ENCODE measurements around the gene ZBTB16. TPM values are rescaled to one million over a fixed set of nuclear protein-coding genes. Genes with fewer than 3 reads are reported as not detected.

The ZBTB16 gene
- total and polyA plus RNA-seq, 2 of the 4 experiments (the other 2 are of a cell fraction) = not detected

GRCh38 chr11:114122686-114123085 is 63.2 kb downstream of the ZBTB16 start:
- no peaks in the 10 kb centered on the region for H3K9me1 ChIP-seq (ENCODE audit: insufficient read depth, low read length)
- H3K27ac ChIP-seq (ENCODE audit: insufficient read depth, low read length) = no peak overlapping the region
- H2BK120ac ChIP-seq (ENCODE audit: low read depth, low read length) = no peak overlapping the region
- peaks cover 10% of the 10 kb centered on the region for H3K27me3 ChIP-seq (ENCODE audit: control insufficient read depth, insufficient read depth, low read length)
- H2BK5ac ChIP-seq (ENCODE audit: low read depth, low read length, poor library complexity, severe bottlenecking) = no peak overlapping the region
- no peak overlapping the region for H2AK9ac ChIP-seq (replicated peaks; ENCODE audit: low read depth, low read length, poor library complexity)
- H3K9ac ChIP-seq (ENCODE audit: low read depth, low read length) = no peak overlapping the region
- H3K4me3 ChIP-seq (ENCODE audit: insufficient read depth, low read depth, low read length) = no peak overlapping the region
- no peaks in the 10 kb centered on the region for H4K20me1 ChIP-seq (ENCODE audit: insufficient read depth, low read length)
- no peak overlapping the region for H3K18ac ChIP-seq (ENCODE audit: low read depth, low read length)
- dilution Hi-C loops (cut with HindIII; ENCODE audit: low sequenced_read_pairs, unreplicated experiment) = no loop called here
- no peak overlapping the region for H2BK20ac ChIP-seq (ENCODE audit: low read depth, low read length)
- ChIA-PET POLR2A (ENCODE audit: unreplicated experiment) (no interaction called here), CTCF (no interaction called here)
- H3K14ac ChIP-seq (replicated peaks; ENCODE audit: low read depth, low read length) = no peak overlapping the region
- no peaks in the 10 kb centered on the region for H3K36me3 ChIP-seq (ENCODE audit: control insufficient read depth, insufficient read depth, low read length)
- no peaks in the 10 kb centered on the region for H3K4me1 ChIP-seq (ENCODE audit: control insufficient read depth, insufficient read depth, low read length)
- no peak overlapping the region for H2AFZ ChIP-seq (replicated peaks; ENCODE audit: low read length, poor library complexity)
- no peak overlapping the region for H4K91ac ChIP-seq (ENCODE audit: insufficient read depth, low read depth, low read length)
- DNase-seq (no peak), ATAC-seq (ENCODE audit: low read depth) (no peak)
- TF ChIP-seq NFE2L2 (IDR thresholded peaks at IDR 0.05; ENCODE audit: low read depth, low read length) (no peak), SMC3 (IDR thresholded peaks at IDR 0.05; ENCODE audit: low read depth, low read length) (no peak), USF2 (IDR thresholded peaks at IDR 0.05; ENCODE audit: low read depth, low read length) (no peak)
- no peaks in the 10 kb centered on the region for H3K9me3 ChIP-seq (ENCODE audit: control insufficient read depth, insufficient read depth, low read length)
- no peak overlapping the region for H4K5ac ChIP-seq (ENCODE audit: low read depth, low read length)
- no peak overlapping the region for H3K23ac ChIP-seq (ENCODE audit: low read depth, low read length)
- WGBS, 2 experiments (ENCODE audit: extremely low coverage in 2 of 2, insufficient read length in 1 of 2) = 17% methylated on average over 1 of the region's 4 CpGs; no CpG with 5 or more reads in 1 of the 2 experiments
- no peak overlapping the region for H3K4ac ChIP-seq (ENCODE audit: low read depth, low read length)
- in situ Hi-C loops (cut with MboI; ENCODE audit: low sequenced_read_pairs) = no loop called here
- no TSS peak for BruUV-seq (replicated peaks)
- no peak overlapping the region for H2AK5ac ChIP-seq (ENCODE audit: low read depth, low read length)
- H2BK15ac ChIP-seq (ENCODE audit: low read depth, low read length) = no peak overlapping the region
- H4K8ac ChIP-seq (ENCODE audit: low read depth in 2 of 2, low read length in 2 of 2) = no peak overlapping the region
- H3K79me1 ChIP-seq (ENCODE audit: low read depth in 1 of 2, low read length in 2 of 2) = no peaks in the 10 kb centered on the region
- intact Hi-C loops (cut with micrococcal nuclease) = no loop called here
- no peak overlapping the region for H3K56ac ChIP-seq (ENCODE audit: extremely low read depth, insufficient read depth, low read length)
- no peak overlapping the region for H3K4me2 ChIP-seq (ENCODE audit: low read depth, low read length)

All from IMR-90 (cell line).